Activated CD4-positive, CD25-positive, alpha-beta regulatory T cell treated with anti-CD3 and anti-CD28 coated beads, Interleukin-2, amount 50 U/mL, for 16 hours (primary cell): ENCODE results near the gene SNX18.
"Not testable (repeated sequence)": the region's sequence is repeated elsewhere in the genome, so short reads cannot be mapped to it uniquely, and the experiment has no call there.

Experiments
- DNase-seq: peaks from one replicate; pipeline ENCODE4 v3.0.0-alpha.2; 2020; ENCODE audit warnings: low read depth, low spot score

SNX18 gene

GRCh38 chr5:54520438-54520846 lies 2.9 kb downstream of the SNX18 start:
- DNase-seq, result no peak

GRCh38 chr5:54520940-54521339 lies 3.4 kb downstream of the SNX18 start:
- DNase-seq, result no peak

GRCh38 chr5:54521856-54522479 lies 4.4 kb downstream of the SNX18 start:
- no peak for DNase-seq

- DNase-seq, result no peak
These were observed 6.0 kb downstream of the SNX18 start for GRCh38 chr5:54523534-54523933.

- no peak for DNase-seq
These were observed 6.5 kb downstream of the SNX18 start for GRCh38 chr5:54524082-54524481.

- no peak for DNase-seq
These were observed 7.1 kb downstream of the SNX18 start for GRCh38 chr5:54524704-54525103.

- no peak for DNase-seq
These were observed 7.7 kb downstream of the SNX18 start for GRCh38 chr5:54525261-54525660.

- no peak for DNase-seq
These were observed 8.1 kb downstream of the SNX18 start for GRCh38 chr5:54525692-54526091.

GRCh38 chr5:54526604-54527288 lies 9.2 kb downstream of the SNX18 start:
- DNase-seq, result no peak

- no peak for DNase-seq
These were observed 11.2 kb downstream of the SNX18 start for GRCh38 chr5:54528633-54529209.

- DNase-seq, result no peak
These were observed 12.0 kb downstream of the SNX18 start for GRCh38 chr5:54529565-54529964.

- DNase-seq, result no peak
These were observed 14.0 kb downstream of the SNX18 start for GRCh38 chr5:54531546-54531945.

GRCh38 chr5:54533541-54534190 lies 16.1 kb downstream of the SNX18 start:
- DNase-seq, result no peak

GRCh38 chr5:54534191-54535004 lies 16.8 kb downstream of the SNX18 start:
- no peak for DNase-seq

- DNase-seq, result no peak
These were observed 17.7 kb downstream of the SNX18 start for GRCh38 chr5:54535149-54535844.

- DNase-seq, result not testable (repeated sequence)
These were observed 18.8 kb downstream of the SNX18 start for GRCh38 chr5:54536375-54536774.

GRCh38 chr5:54536861-54537260 lies 19.3 kb downstream of the SNX18 start:
- not testable (repeated sequence) for DNase-seq

GRCh38 chr5:54537725-54538124 lies 20.2 kb downstream of the SNX18 start:
- no peak for DNase-seq

- no peak for DNase-seq
These were observed 20.6 kb downstream of the SNX18 start for GRCh38 chr5:54538156-54538555.

GRCh38 chr5:54539001-54539400 lies 21.4 kb downstream of the SNX18 start:
- no peak for DNase-seq

- no peak for DNase-seq
These were observed 22.7 kb downstream of the SNX18 start for GRCh38 chr5:54540286-54540685.
